AML-193 (cell line): ENCODE measurements around the gene CFHR2.
"Not testable (repeated sequence)": the region's sequence is repeated elsewhere in the genome, so short reads cannot be mapped to it uniquely, and the experiment has no call there.

Experiments
- DNase-seq, 2 experiments: peaks; one replicate each; lab custom pipeline; 2025; lab: John Stamatoyannopoulos, UW

The CFHR2 gene

DNA sequence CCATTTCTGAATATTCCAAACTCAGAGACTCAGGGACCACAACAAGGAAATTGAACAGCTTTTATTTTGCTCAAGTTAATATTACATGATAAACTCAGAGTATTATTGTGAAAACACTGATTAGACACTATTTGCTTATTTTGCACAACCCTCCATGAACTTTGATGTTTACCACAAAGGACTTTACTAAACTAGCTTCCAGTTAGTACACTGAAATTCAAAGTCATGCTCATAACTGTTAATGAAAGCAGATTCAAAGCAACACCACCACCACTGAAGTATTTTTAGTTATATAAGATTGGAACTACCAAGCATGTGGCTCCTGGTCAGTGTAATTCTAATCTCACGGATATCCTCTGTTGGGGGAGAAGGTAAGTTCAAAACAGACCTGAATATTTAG is at the start of gene CFHR2:
CFHR2 (plus strand) TSS at position 171 of the 400 bp plus-strand sequence; CDS start at position 314, 143 bp downstream.
- DNase-seq = not testable (repeated sequence)

DNA sequence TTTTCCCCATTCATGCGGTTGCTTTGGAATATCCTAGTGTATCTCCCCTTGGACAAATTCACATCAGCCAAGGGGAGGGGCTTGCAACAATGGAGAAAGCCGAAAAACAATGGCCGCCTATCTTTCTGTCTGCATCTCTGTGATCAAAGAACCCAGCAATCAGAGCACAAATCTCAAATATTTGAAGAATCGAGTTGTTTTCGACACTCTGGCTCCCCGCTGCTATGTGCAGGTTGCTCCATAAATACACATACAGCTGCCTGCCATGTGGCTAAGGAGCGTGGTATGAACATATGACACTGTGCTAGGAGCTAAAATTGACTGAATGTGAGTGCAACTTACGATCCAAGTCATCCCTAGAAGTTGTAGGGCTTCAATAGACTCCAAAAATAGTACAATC is 47.2 kb upstream of the CFHR2 start:
- DNase-seq = no peak

GRCh38 chr1:196897158-196897828 is 46.2 kb upstream of the CFHR2 start:
- no peak for DNase-seq

GRCh38 chr1:196902344-196902743 is 41.2 kb upstream of the CFHR2 start:
- DNase-seq = no peak

GRCh38 chr1:196910215-196910614 is 33.3 kb upstream of the CFHR2 start:
- DNase-seq = no peak

DNA sequence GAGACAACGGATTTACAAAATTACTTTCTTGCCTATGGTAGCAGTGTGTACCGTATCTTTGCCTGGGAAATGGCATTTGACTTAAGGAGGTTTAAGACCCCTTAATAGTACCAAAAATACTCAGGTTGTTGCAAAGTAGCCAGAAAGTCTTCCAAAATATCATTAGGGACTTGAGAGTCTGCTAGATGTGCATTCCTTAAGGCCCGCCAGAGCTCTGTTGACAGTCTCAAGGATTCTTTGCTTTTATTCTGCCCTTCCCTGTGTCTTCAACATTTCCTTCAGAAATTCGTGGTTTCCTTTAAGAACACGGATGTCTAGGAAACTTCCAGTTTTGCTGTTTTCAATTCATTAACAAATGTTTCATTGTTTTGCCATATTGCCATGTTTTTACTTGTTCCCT is 31.3 kb upstream of the CFHR2 start:
- DNase-seq = not testable (repeated sequence)

DNA sequence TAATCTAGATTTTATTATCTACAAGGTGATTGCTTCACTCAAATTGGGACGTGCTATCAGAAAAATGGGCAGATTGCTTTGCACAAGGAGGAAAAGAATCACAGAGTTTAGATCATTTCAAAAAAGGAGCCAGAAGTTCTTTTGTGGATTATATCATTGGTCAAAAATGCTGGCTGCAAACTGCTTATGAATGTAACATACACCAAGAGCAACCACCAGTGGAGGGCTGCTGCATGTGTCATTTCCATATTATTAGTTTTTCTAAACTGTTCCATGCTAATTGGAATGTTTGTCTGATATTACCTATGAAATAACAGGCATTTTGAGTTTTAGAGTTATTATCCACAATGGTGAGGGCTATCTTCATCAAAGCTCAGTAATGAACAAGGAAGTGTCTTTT is 16.7 kb upstream of the CFHR2 start:
- not testable (repeated sequence) for DNase-seq

GRCh38 chr1:196932853-196933252 is 10.7 kb upstream of the CFHR2 start:
- DNase-seq = not testable (repeated sequence)

GRCh38 chr1:196933531-196934189 is 9.9 kb upstream of the CFHR2 start:
- DNase-seq = no peak

DNA sequence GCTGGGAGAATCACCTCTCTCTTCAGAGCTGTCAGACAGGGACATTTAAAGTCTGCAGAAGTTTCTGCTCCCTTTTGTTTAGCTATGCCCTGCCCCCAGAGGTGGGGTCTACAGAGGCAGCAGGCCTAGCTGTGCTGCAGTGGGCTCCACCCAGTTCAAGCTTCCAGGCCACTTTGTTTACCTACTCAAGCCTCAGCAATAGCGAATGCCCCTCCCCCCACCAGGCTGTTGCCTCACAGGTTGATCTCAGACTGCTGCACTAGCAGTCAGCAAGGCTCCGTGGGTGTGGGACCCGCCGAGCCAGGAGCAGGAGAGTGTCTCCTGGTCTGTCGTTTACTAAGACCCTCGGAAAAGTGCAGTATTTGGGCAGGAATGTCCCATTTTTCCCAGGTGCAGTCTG is 2.1 kb upstream of the CFHR2 start:
- DNase-seq = not testable (repeated sequence)

GRCh38 chr1:196951711-196952394 is 8.3 kb downstream of the CFHR2 start:
- DNase-seq = no peak

DNA sequence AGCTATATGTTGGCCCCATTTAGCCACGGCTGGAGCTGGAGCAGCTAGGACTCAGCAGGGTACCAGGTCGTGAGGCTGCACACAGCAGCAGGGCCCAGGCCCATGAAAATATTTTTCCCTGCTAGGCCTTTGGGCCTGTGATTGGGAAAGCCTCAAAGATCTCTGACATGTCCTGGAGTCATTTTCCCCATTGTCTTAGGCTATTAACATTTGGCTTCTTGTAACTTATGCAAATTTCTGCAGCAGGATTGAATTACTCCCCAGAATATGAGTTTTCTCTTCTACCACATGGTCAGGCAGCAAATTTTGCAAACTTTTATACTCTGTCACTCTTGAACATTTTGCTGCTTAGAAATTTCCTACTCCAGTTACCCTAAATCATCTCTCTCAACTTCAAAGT is 11.2 kb downstream of the CFHR2 start:
- no peak for DNase-seq

GRCh38 chr1:196955926-196956325 is 12.4 kb downstream of the CFHR2 start:
- DNase-seq = no peak

GRCh38 chr1:196960854-196961253 is 17.3 kb downstream of the CFHR2 start:
- no peak for DNase-seq

- DNase-seq = no peak
These were observed 26.6 kb downstream of the CFHR2 start for GRCh38 chr1:196970182-196970581.

GRCh38 chr1:196976278-196976677 is 32.7 kb downstream of the CFHR2 start:
- no peak for DNase-seq

GRCh38 chr1:196977278-196977677 is 33.7 kb downstream of the CFHR2 start, which contains the start of gene CFHR5:
CFHR5 (plus strand) TSS chr1:196977556; CDS start chr1:196977665, 109 bp downstream.
- DNase-seq = no peak

- no peak for DNase-seq
These were observed 37.3 kb downstream of the CFHR2 start for GRCh38 chr1:196980859-196981258.

GRCh38 chr1:196982247-196982646 is 38.7 kb downstream of the CFHR2 start:
- DNase-seq = not testable (repeated sequence)

GRCh38 chr1:196991919-196992651 is 48.5 kb downstream of the CFHR2 start:
- not testable (repeated sequence) for DNase-seq

DNA sequence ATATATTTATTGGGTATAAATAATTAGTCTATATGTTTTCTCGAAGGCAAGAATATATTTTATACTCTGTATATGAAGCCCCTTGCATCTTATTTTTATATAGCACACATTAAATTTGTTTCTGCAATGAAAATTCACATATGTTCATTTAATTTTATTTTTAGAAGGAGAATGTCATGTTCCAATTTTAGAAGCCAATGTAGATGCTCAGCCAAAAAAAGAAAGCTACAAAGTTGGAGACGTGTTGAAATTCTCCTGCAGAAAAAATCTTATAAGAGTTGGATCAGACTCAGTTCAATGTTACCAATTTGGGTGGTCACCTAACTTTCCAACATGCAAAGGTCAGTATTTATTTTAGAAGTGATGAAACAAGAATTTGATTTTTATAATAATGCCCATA is 50.4 kb downstream of the CFHR2 start:
- no peak for DNase-seq

DNA sequence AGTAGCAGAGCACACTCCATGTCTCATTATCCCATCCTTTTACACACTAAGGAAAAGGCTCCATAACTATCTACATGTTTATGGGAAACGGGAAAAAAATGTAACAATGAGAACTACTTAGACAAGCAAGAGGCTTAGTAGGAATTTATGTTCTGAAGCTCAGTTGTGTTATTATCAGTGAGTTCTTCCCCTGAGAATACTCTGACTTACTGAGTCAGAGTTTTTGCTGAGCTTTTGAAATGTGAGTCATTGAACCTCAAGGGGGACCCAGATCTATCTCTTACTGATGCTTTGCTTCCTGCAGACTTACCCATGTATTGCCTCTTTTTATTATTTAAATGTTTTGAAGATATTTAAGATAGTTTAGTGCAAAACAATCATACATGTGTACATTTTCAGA is 53.9 kb downstream of the CFHR2 start:
- no peak for DNase-seq
